HG02943 (cell line): ENCODE measurements around the gene FDX1.

ENCODE experiments used
- ATAC-seq: cut with Tn5 transposase; IDR thresholded peaks from one replicate; pipeline ENCODE4 v1.9.1; 2021; ENCODE audit warnings: mild to moderate bottlenecking, low read depth, moderate library complexity; ENCODE audit not compliant: unreplicated experiment

The FDX1 gene

GRCh38 chr11:110505528-110506284, 76.0 kb downstream of the FDX1 start:
- no peak for ATAC-seq

GRCh38 chr11:110507328-110507727, 77.6 kb downstream of the FDX1 start:
- no peak for ATAC-seq

- no peak for ATAC-seq
Measured at GRCh38 chr11:110508786-110509185, 79.0 kb downstream of the FDX1 start.

GRCh38 chr11:110509472-110509871, 79.7 kb downstream of the FDX1 start:
- no peak for ATAC-seq

GRCh38 chr11:110512026-110512425, 82.3 kb downstream of the FDX1 start:
- ATAC-seq, result no peak

GRCh38 chr11:110513259-110513801, 83.6 kb downstream of the FDX1 start:
- ATAC-seq, result no peak

- no peak for ATAC-seq
Measured at GRCh38 chr11:110513846-110514437, 84.2 kb downstream of the FDX1 start.
